Liver (tissue), 9 donors: Measurements from ENCODE around the gene VIP. TPM values are rescaled to one million over a fixed set of nuclear protein-coding genes. Genes with fewer than 3 reads are reported as not detected.

ENCODE experiments used
- DNase-seq: peaks from one replicate; pipeline ENCODE4 v3.0.0-alpha.2; 2017; ENCODE audit warnings: low spot score
- H3K27ac ChIP-seq, 2 donors: one replicate each; pipeline ENCODE4 v1.7.0; 2013; ENCODE audit warnings: inconsistent platforms in 2 of 2, low read length in 2 of 2, control low read depth in 1 of 2, low read depth in 1 of 2, mild to moderate bottlenecking in 1 of 2
- H3K27me3 ChIP-seq, 4 donors: one replicate each; pipeline versions ENCODE4 v1.6.1 to v1.7.0; 2013; ENCODE audit warnings: low read length in 3 of 4, inconsistent platforms in 1 of 4, mild to moderate bottlenecking in 1 of 4, moderate library complexity in 1 of 4; ENCODE audit not compliant: control insufficient read depth in 4 of 4, insufficient read depth in 4 of 4
- H3K36me3 ChIP-seq, 4 donors: one replicate each; pipeline versions ENCODE4 v1.6.1 to v1.7.0; 2013; ENCODE audit warnings: low read length in 3 of 4, mild to moderate bottlenecking in 3 of 4, low read depth in 1 of 4, moderate library complexity in 1 of 4; ENCODE audit not compliant: control insufficient read depth in 4 of 4, insufficient read depth in 3 of 4
- H3K4me1 ChIP-seq, 4 donors: one replicate each; pipeline versions ENCODE4 v1.6.1 to v1.7.0; 2013; ENCODE audit warnings: low read length in 3 of 4, mild to moderate bottlenecking in 3 of 4, moderate library complexity in 1 of 4; ENCODE audit not compliant: control insufficient read depth in 4 of 4, insufficient read depth in 4 of 4
- H3K4me3 ChIP-seq, 3 donors: one replicate each; pipeline versions ENCODE4 v1.6.1 to v1.7.0; 2013; ENCODE audit warnings: low read length in 3 of 3, control low read depth in 1 of 3, low read depth in 1 of 3, mild to moderate bottlenecking in 1 of 3
- H3K9ac ChIP-seq, 2 donors: one replicate each; pipeline ENCODE4 v1.7.0; 2013; ENCODE audit warnings: low read length in 2 of 2, mild to moderate bottlenecking in 2 of 2, moderate library complexity in 2 of 2, control low read depth in 1 of 2, low read depth in 1 of 2
- H3K9me3 ChIP-seq, 4 donors: one replicate each; pipeline versions ENCODE4 v1.6.1 to v1.7.0; 2013; ENCODE audit warnings: low read length in 3 of 4; ENCODE audit not compliant: control insufficient read depth in 4 of 4
- FOXA2 ChIP-seq: IDR thresholded peaks from 2 replicates; pipeline ENCODE4 v1.6.1; 2016; ENCODE audit warnings: antibody characterized with exemption
- GABPA ChIP-seq, 2 donors: IDR thresholded peaks in 1 of 2; conservative IDR thresholded peaks in 1 of 2; 2 replicates each; pipeline ENCODE4 v1.6.1; 2016; ENCODE audit warnings: antibody characterized with exemption in 2 of 2, mild to moderate bottlenecking in 1 of 2, moderate library complexity in 1 of 2
- HNF4A ChIP-seq, 2 donors: conservative IDR thresholded peaks; 2 replicates each; pipeline ENCODE4 v1.6.1; 2016; ENCODE audit warnings: antibody characterized with exemption in 2 of 2, mild to moderate bottlenecking in 2 of 2
- HNF4G ChIP-seq: IDR thresholded peaks from 2 replicates; pipeline ENCODE4 v1.6.1; 2016; ENCODE audit warnings: antibody characterized with exemption
- JUND ChIP-seq, 2 donors: IDR thresholded peaks; 2 replicates each; pipeline ENCODE4 v1.6.1; 2016; ENCODE audit warnings: antibody characterized with exemption in 2 of 2
- NR2F2 ChIP-seq: IDR thresholded peaks from 2 replicates; pipeline ENCODE4 v1.6.1; 2016; ENCODE audit warnings: antibody characterized with exemption
- RAD21 ChIP-seq, 2 donors: IDR thresholded peaks; 2 replicates each; pipeline ENCODE4 v1.6.1; 2016; ENCODE audit warnings: antibody characterized with exemption in 2 of 2, mild to moderate bottlenecking in 2 of 2
- RXRA ChIP-seq, 2 donors: IDR thresholded peaks; 2 replicates each; pipeline ENCODE4 v1.6.1; 2017 to 2018; ENCODE audit warnings: antibody characterized with exemption in 2 of 2, mild to moderate bottlenecking in 1 of 2
- SP1 ChIP-seq: IDR thresholded peaks from 2 replicates; pipeline ENCODE4 v1.6.1; 2018; ENCODE audit warnings: antibody characterized with exemption, mild to moderate bottlenecking
- TAF1 ChIP-seq: conservative IDR thresholded peaks from 2 replicates; pipeline ENCODE4 v1.6.1; 2016; ENCODE audit warnings: antibody characterized with exemption, mild to moderate bottlenecking
- YY1 ChIP-seq: IDR thresholded peaks from 2 replicates; pipeline ENCODE4 v1.6.1; 2016; ENCODE audit warnings: antibody characterized with exemption, mild to moderate bottlenecking
- polyA plus RNA-seq, 2 donors: library from polyadenylated mRNA; stranded (reverse) in 1 of 2; unstranded in 1 of 2; fragments of 200-250 nt in 1 of 2; fragments of >200 nt in 1 of 2; fragmentation: Nextera tagmentation in 1 of 2; extraction: Ambion mirVana in 1 of 2; gene quantifications; one replicate each; pipeline versions ENCODE4 v1.2.1 to v1.2.3, GENCODE V29; 2013 to 2015
- total RNA-seq, 2 donors: library from RNA; depleted of rRNA; stranded (reverse); fragments of >200 nt; gene quantifications; one replicate each; pipeline ENCODE4 v1.2.3, GENCODE V29; 2014
- TF ChIP-seq, protein P1 (sequence below): IDR thresholded peaks from 2 replicates; pipeline ENCODE4 v1.6.1; 2016; ENCODE audit warnings: antibody characterized with exemption
- TF ChIP-seq, protein P2 (sequence below): fragments of 150-350 bp; IDR thresholded peaks from 2 replicates; pipeline ENCODE4 v1.5.1; 2017; ENCODE audit warnings: improper control_type of control experiment, low read depth, low read length; ENCODE audit not compliant: missing input control
- TF ChIP-seq, protein P3 (sequence below): IDR thresholded peaks from 2 replicates; pipeline ENCODE4 v1.6.1; 2016; ENCODE audit warnings: antibody characterized with exemption
- TF ChIP-seq, protein P4 (sequence below): IDR thresholded peaks from 2 replicates; pipeline ENCODE4 v1.6.1; 2016; ENCODE audit warnings: antibody characterized with exemption
- donor health status: healthy.
- donor health status: healthy.
- donor health status: healthy.
- donor health status: healthy.
- donor health status: healthy.

The VIP gene
- total and polyA plus RNA-seq, 4 donors = 0.09 to 0.71 (median 0.29) TPM

DNA sequence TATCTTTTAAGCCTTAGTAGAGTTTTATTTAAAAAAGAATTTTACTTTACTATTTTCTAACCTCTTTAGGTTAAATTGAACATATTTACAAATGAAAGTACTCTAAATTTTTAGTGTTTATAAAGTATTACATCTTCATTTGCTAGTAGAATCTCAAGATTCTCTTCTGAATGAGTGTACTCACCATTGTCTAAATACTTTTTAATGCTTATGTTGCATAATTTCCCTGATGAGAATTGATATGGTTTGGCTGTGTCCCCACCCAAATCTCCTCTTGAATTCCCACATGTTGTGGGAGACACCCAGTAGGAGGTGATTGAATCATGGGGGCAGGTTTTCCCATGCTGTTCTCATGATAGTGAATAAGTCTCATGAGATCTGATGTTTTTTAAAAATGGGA is 53.6 kb downstream of the VIP start:
- Histone ChIP-seq H3K4me3 (no peak overlapping the region), H3K27me3 (no peaks in the 10 kb centered on the region), H3K36me3 (no peaks in the 10 kb centered on the region), H3K9me3 (peaks cover 0 to 3% (median 0%) of the 10 kb centered on the region in 4 donors), H3K9ac (no peak overlapping the region), H3K27ac (no peak overlapping the region), H3K4me1 (no peaks in the 10 kb centered on the region)
- DNase-seq = no peak
- TF ChIP-seq, protein P1, sequence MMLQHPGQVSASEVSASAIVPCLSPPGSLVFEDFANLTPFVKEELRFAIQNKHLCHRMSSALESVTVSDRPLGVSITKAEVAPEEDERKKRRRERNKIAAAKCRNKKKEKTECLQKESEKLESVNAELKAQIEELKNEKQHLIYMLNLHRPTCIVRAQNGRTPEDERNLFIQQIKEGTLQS = no peak
- TF ChIP-seq YY1 (no peak), NR2F2 (no peak), HNF4G (no peak), RAD21 (IDR thresholded peaks at IDR 0.05) (no peak), TAF1 (no peak), GABPA (IDR thresholded peaks at IDR 0.05 in 1 of 2, conservative IDR thresholded peaks at IDR 0.05 in 1 of 2) (no peak), HNF4A (conservative IDR thresholded peaks at IDR 0.05) (no peak), SP1 (no peak), RXRA (IDR thresholded peaks at IDR 0.05) (no peak), JUND (IDR thresholded peaks at IDR 0.05) (no peak), FOXA2 (no peak)
- TF ChIP-seq, protein P2, sequence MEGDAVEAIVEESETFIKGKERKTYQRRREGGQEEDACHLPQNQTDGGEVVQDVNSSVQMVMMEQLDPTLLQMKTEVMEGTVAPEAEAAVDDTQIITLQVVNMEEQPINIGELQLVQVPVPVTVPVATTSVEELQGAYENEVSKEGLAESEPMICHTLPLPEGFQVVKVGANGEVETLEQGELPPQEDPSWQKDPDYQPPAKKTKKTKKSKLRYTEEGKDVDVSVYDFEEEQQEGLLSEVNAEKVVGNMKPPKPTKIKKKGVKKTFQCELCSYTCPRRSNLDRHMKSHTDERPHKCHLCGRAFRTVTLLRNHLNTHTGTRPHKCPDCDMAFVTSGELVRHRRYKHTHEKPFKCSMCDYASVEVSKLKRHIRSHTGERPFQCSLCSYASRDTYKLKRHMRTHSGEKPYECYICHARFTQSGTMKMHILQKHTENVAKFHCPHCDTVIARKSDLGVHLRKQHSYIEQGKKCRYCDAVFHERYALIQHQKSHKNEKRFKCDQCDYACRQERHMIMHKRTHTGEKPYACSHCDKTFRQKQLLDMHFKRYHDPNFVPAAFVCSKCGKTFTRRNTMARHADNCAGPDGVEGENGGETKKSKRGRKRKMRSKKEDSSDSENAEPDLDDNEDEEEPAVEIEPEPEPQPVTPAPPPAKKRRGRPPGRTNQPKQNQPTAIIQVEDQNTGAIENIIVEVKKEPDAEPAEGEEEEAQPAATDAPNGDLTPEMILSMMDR = no peak
- TF ChIP-seq, protein P3, sequence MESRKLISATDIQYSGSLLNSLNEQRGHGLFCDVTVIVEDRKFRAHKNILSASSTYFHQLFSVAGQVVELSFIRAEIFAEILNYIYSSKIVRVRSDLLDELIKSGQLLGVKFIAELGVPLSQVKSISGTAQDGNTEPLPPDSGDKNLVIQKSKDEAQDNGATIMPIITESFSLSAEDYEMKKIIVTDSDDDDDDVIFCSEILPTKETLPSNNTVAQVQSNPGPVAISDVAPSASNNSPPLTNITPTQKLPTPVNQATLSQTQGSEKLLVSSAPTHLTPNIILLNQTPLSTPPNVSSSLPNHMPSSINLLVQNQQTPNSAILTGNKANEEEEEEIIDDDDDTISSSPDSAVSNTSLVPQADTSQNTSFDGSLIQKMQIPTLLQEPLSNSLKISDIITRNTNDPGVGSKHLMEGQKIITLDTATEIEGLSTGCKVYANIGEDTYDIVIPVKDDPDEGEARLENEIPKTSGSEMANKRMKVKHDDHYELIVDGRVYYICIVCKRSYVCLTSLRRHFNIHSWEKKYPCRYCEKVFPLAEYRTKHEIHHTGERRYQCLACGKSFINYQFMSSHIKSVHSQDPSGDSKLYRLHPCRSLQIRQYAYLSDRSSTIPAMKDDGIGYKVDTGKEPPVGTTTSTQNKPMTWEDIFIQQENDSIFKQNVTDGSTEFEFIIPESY = no peak
- TF ChIP-seq, protein P4, sequence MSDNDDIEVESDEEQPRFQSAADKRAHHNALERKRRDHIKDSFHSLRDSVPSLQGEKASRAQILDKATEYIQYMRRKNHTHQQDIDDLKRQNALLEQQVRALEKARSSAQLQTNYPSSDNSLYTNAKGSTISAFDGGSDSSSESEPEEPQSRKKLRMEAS = no peak

Other genes with a start within 250 kb of the VIP start
- 100 to 1,000 TPM in 1 of 2 donors, 10 to 100 TPM in 1; 33.5 to 105 TPM for gene SYNE1, start 113.4 kb upstream of the VIP start, total RNA-seq
- gene SYNE1, start 113.4 kb upstream of the VIP start, polyA plus RNA-seq = 10 to 100 TPM; 10.2 to 15.5 TPM
- 1 to 10 TPM; 4.5 to 9.1 TPM for gene MYCT1, start 52.9 kb upstream of the VIP start, total RNA-seq
- 1 to 10 TPM; 3.6 to 4.0 TPM for gene MYCT1, start 52.9 kb upstream of the VIP start, polyA plus RNA-seq
- 10 to 100 TPM in 1 of 2 donors, 1 to 10 TPM in 1; 1.8 to 32.1 TPM for gene FBXO5, start 232.2 kb downstream of the VIP start, total RNA-seq
- gene FBXO5, start 232.2 kb downstream of the VIP start, polyA plus RNA-seq = 1 to 10 TPM; 1.5 to 1.9 TPM